GM12878 (cell line): ENCODE measurements around the gene SUGCT. TPM values are rescaled to one million over a fixed set of nuclear protein-coding genes. Genes with fewer than 3 reads are reported as not detected.

Experiments
- ATAC-seq: fragments of 200-7000 bp; cut with Tn5 transposase; 3 replicates; pipeline ENCODE4 v1.9.1; 2020; ENCODE audit warnings: mild to moderate bottlenecking, moderate library complexity
- BruUV-seq: library from RNA; stranded (reverse); fragments of 400-500 nt; replicated peaks from 2 replicates; lab custom pipeline; 2021; lab: Mats Ljungman, UMichigan
- CTCF ChIA-PET: fragments of 300-600 bp; sonication (Branson Sonifier 250); formaldehyde crosslinking; extraction: SDS; loops from one replicate; lab custom pipeline; 2021; ENCODE audit warnings: inconsistent platforms; lab: Yijun Ruan, JAX
- POLR2A ChIA-PET: fragments of 350-600 bp; formaldehyde crosslinking; extraction: SDS; loops from one replicate; lab custom pipeline; 2021; ENCODE audit warnings: inconsistent platforms; lab: Charles Lee
- RAD21 ChIA-PET: fragments of 300-600 bp; sonication (Branson Sonifier 250); formaldehyde crosslinking; loops from one replicate; lab custom pipeline; 2023; ENCODE audit warnings: antibody characterized with exemption; ENCODE audit not compliant: unreplicated experiment; lab: Charles Lee
- SMC1A ChIA-PET: fragments of 300-600 bp; sonication (Branson Sonifier 250); formaldehyde crosslinking; loops from one replicate; lab custom pipeline; 2023; ENCODE audit not compliant: unreplicated experiment, uncharacterized antibody; lab: Charles Lee
- DNase-seq: peaks from one replicate; pipeline ENCODE4 v3.0.0-alpha.2; 2011; ENCODE audit warnings: low read depth, low spot score
- FAIRE-seq: peaks from 3 replicates; lab custom pipeline; 2011; peaks lifted over from hg19 to GRCh38; lab: Jason Lieb, UNC
- H2AFZ ChIP-seq: 2 replicates; pipeline ENCODE4 v1.6.0; 2011; ENCODE audit warnings: low read depth, low read length, control low read depth; ENCODE audit not compliant: control insufficient read depth
- H3K27ac ChIP-seq: 2 replicates; pipeline ENCODE4 v1.5.1; 2011; ENCODE audit warnings: control low read depth; ENCODE audit not compliant: control insufficient read depth, insufficient read depth
- H3K27me3 ChIP-seq, 2 experiments: replicated peaks in 1 of 2; 2 replicates each; pipeline versions ENCODE4 v1.6.0 to v1.6.1; 2011; ENCODE audit warnings: low read length in 1 of 2; ENCODE audit not compliant: control insufficient read depth in 2 of 2, insufficient read depth in 2 of 2
- H3K36me3 ChIP-seq, 2 experiments: 2 replicates each; pipeline ENCODE4 v1.5.1; 2011; ENCODE audit warnings: low read length in 1 of 2; ENCODE audit not compliant: control insufficient read depth in 2 of 2, insufficient read depth in 2 of 2
- H3K4me1 ChIP-seq: 2 replicates; pipeline ENCODE4 v1.6.1; 2011; ENCODE audit warnings: mild to moderate bottlenecking, low read length, moderate library complexity, mixed read lengths; ENCODE audit not compliant: control insufficient read depth, insufficient read depth
- H3K4me2 ChIP-seq: 2 replicates; pipeline ENCODE4 v1.6.0; 2011; ENCODE audit warnings: control low read depth; ENCODE audit not compliant: control insufficient read depth, insufficient read depth
- H3K4me3 ChIP-seq: fragments of 200-600 bp; sonication (generic); 2 replicates; pipeline ENCODE4 v1.5.1; 2016
- H3K79me2 ChIP-seq: 2 replicates; pipeline ENCODE4 v1.6.0; 2011; ENCODE audit warnings: low read length; ENCODE audit not compliant: control insufficient read depth, insufficient read depth
- H3K9ac ChIP-seq: 2 replicates; pipeline ENCODE4 v1.8.0; 2011; ENCODE audit warnings: low read length, control low read depth, mixed read lengths; ENCODE audit not compliant: control insufficient read depth, insufficient read depth
- H3K9me3 ChIP-seq: replicated peaks from 3 replicates; pipeline ENCODE4 v1.5.1; 2011; ENCODE audit warnings: mild to moderate bottlenecking, low read length; ENCODE audit not compliant: control insufficient read depth, insufficient read depth
- H4K20me1 ChIP-seq: 2 replicates; pipeline ENCODE4 v1.6.0; 2011; ENCODE audit not compliant: control insufficient read depth, insufficient read depth
- CREB1 ChIP-seq: IDR thresholded peaks from 2 replicates; pipeline ENCODE4 v1.6.1; 2012; ENCODE audit warnings: low read depth, mild to moderate bottlenecking, inconsistent platforms
- ETV6 ChIP-seq, 2 experiments: fragments of 450-650 bp in 1 of 2; IDR thresholded peaks in 1 of 2; conservative IDR thresholded peaks in 1 of 2; 2 replicates each; pipeline ENCODE4 v1.6.1; 2014; ENCODE audit warnings: antibody characterized with exemption in 1 of 2, borderline replicate concordance in 1 of 2, low read depth in 1 of 2, mild to moderate bottlenecking in 1 of 2, moderate library complexity in 1 of 2
- EZH2 ChIP-seq: IDR thresholded peaks from 2 replicates; pipeline ENCODE4 v1.6.1; 2012; ENCODE audit warnings: low read depth, mild to moderate bottlenecking, control low read depth, inconsistent platforms, low read length, borderline replicate concordance; ENCODE audit not compliant: control insufficient read depth
- HCFC1 ChIP-seq: fragments of 150-350 bp; IDR thresholded peaks from 2 replicates; pipeline ENCODE4 v1.6.1; 2014; ENCODE audit warnings: low read length
- JUND ChIP-seq: IDR thresholded peaks from 2 replicates; pipeline ENCODE4 v1.6.1; 2012; ENCODE audit warnings: low read depth, mild to moderate bottlenecking, low read length, improper control_type of control experiment, moderate library complexity
- KAT2A ChIP-seq: conservative IDR thresholded peaks from 2 replicates; pipeline ENCODE4 v1.6.1; 2011; ENCODE audit warnings: low read depth, low read length; ENCODE audit not compliant: control insufficient read depth
- PBX3 ChIP-seq: IDR thresholded peaks from 2 replicates; pipeline ENCODE4 v1.6.1; 2011; ENCODE audit warnings: mild to moderate bottlenecking, low read depth, low read length, moderate library complexity; ENCODE audit not compliant: insufficient replicate concordance
- PKNOX1 ChIP-seq: fragments of 450-650 bp; IDR thresholded peaks from 2 replicates; pipeline ENCODE4 v1.6.1; 2016; ENCODE audit warnings: mild to moderate bottlenecking
- POLR2AphosphoS5 ChIP-seq: IDR thresholded peaks from 2 replicates; pipeline ENCODE4 v1.6.1; 2011; ENCODE audit warnings: mild to moderate bottlenecking, low read length, inconsistent platforms
- WRNIP1 ChIP-seq: IDR thresholded peaks from 2 replicates; pipeline ENCODE4 v1.6.1; 2011; ENCODE audit warnings: low read depth, low read length, improper control_type of control experiment, borderline replicate concordance
- ZBTB4 ChIP-seq: fragments of 450-650 bp; formaldehyde crosslinking; IDR thresholded peaks from 2 replicates; pipeline ENCODE4 v1.4.0; 2022; ENCODE audit warnings: mild to moderate bottlenecking, moderate library complexity
- ZBTB40 ChIP-seq: fragments of 450-650 bp; IDR thresholded peaks from 2 replicates; pipeline ENCODE4 v1.6.1; 2016; ENCODE audit warnings: mild to moderate bottlenecking, moderate library complexity, borderline replicate concordance
- ZZZ3 ChIP-seq: IDR thresholded peaks from 2 replicates; pipeline ENCODE4 v1.6.1; 2011; ENCODE audit warnings: low read depth; ENCODE audit not compliant: control insufficient read depth, insufficient read length
- WGBS: methylation state at CpG from one replicate; pipeline ENCODE4 v1.1.6; 2016; ENCODE audit warnings: low lambda C conversion rate; ENCODE audit not compliant: insufficient replicate concordance, insufficient coverage; ENCODE audit errors: missing lambda C conversion rate; 5-methylcytosine and 5-hydroxymethylcytosine counted together
- in situ Hi-C: fragments of 300-500 bp; cut with MboI; formaldehyde crosslinking; loops from 9 replicates; pipeline ENCODE4 v1.14.3; 2018; ENCODE audit warnings: mixed read lengths
- intact Hi-C: fragments of 100-400 bp; cut with micrococcal nuclease; formaldehyde crosslinking; loops from one replicate; pipeline ENCODE4 v1.14.2; 2022; ENCODE audit not compliant: unreplicated experiment
- polyA plus RNA-seq, 11 experiments: library from polyadenylated mRNA; depleted of rRNA in 4 of 11; unstranded in 6 of 11; stranded (reverse) in 5 of 11; fragments of >200 nt; fragmentation: Nextera tagmentation in 4 of 11; fragmentation: Illumina TruSeq in 1 of 11; extraction: Ambion mirVana in 4 of 11; extraction: Trizol in 1 of 11; gene quantifications; 1 replicate in 1 of 11; 2 replicates in 10 of 11; pipeline versions ENCODE4 v1.2.1 to v1.2.3, GENCODE V29; 2011 to 2016; ENCODE audit warnings: inconsistent platforms in 2 of 11, missing spikeins in 2 of 11, low read depth in 1 of 11
- total RNA-seq, 4 experiments: library from RNA; depleted of rRNA in 3 of 4; stranded (reverse); fragments of >200 nt in 3 of 4; fragmentation: Illumina TruSeq in 1 of 4; extraction: Trizol in 1 of 4; gene quantifications; 2 replicates each; pipeline versions ENCODE4 v1.2.1 to v1.2.3, GENCODE V29; 2013 to 2021

SUGCT gene
- total and polyA plus RNA-seq, 10 of the 15 experiments (the other 5 are each of a cell fraction or from before 2014, with no cell fraction given) = 0.08 to 1.2 (median 0.67) TPM; not detected in 1

GRCh38 chr7:40122940-40123254 lies 11.9 kb upstream of the SUGCT start:
- SMC1A ChIA-PET = no interaction called here
- no peaks in the 10 kb centered on the region for H3K79me2 ChIP-seq
- RAD21 ChIA-PET = no interaction called here
- ATAC-seq (no peak), DNase-seq (no peak), FAIRE-seq (no peak)
- H3K9me3 ChIP-seq = no peaks in the 10 kb centered on the region
- intact Hi-C loops = no loop called here
- H3K27ac ChIP-seq = no peak overlapping the region
- no peaks in the 10 kb centered on the region for H3K27me3 ChIP-seq
- H3K4me2 ChIP-seq = no peak overlapping the region
- no peaks in the 10 kb centered on the region for H3K36me3 ChIP-seq
- no peaks in the 10 kb centered on the region for H3K4me1 ChIP-seq
- 100% methylated on average over 2 of the region's 2 CpGs for WGBS
- H2AFZ ChIP-seq = no peak overlapping the region
- POLR2A ChIA-PET = interaction anchor here (1.2 kb wide), 1 partner anchor 11 kb away, joined by 3 read pairs; the partner anchor contains the start of gene MPLKIP
- no peak overlapping the region for H3K4me3 ChIP-seq
- in situ Hi-C loops = no loop called here
- BruUV-seq = no TSS peak
- H3K9ac ChIP-seq = no peak overlapping the region
- H4K20me1 ChIP-seq = no peaks in the 10 kb centered on the region
- CTCF ChIA-PET = interaction anchor here (0.7 kb wide), 1 partner anchor 15 kb away, joined by 3 read pairs; no protein-coding TSS in a partner anchor
- no peak for TF ChIP-seq ZBTB40
- no peak for TF ChIP-seq JUND
- no peak for TF ChIP-seq CREB1
- no peak for TF ChIP-seq EZH2
- no peak for TF ChIP-seq PBX3
- TF ChIP-seq ZBTB4 = no peak
- no peak for TF ChIP-seq KAT2A
- TF ChIP-seq POLR2AphosphoS5 = no peak
- TF ChIP-seq PKNOX1 = no peak
- TF ChIP-seq ZZZ3 = no peak
- no peak for TF ChIP-seq ETV6 (conservative IDR thresholded peaks at IDR 0.05 in 1 of 2, IDR thresholded peaks at IDR 0.05 in 1 of 2; ENCODE audit: borderline replicate concordance in 1 of 2, low read depth in 1 of 2)
- no peak for TF ChIP-seq HCFC1
- no peak for TF ChIP-seq WRNIP1
